D341Med (cell line): ENCODE measurements around the gene ZNF683.
"Not testable (repeated sequence)": the region's sequence is repeated elsewhere in the genome, so short reads cannot be mapped to it uniquely, and the experiment has no call there.

Source experiments
- DNase-seq: peaks from one replicate; pipeline ENCODE4 v3.0.0; 2012; ENCODE audit warnings: low spot score

The ZNF683 gene

DNA sequence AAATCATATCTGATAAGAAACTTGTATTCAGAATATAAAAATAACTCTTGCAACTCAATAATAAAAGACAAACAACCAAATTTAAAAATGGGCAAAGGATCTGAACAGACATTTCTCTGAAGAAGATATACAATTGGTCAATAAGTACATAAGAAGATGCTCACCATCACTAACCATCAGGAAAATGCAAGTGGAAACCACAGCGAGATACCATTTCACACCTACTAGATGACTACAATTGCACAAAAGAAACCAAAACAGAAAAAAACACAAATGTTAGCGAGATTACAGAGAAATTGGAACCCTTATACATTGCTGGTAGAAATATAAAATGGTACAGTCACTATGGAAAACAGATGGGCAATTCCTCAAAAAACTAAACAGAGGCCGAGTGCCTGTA lies 11.5 kb upstream of the ZNF683 start:
- no peak for DNase-seq

DNA sequence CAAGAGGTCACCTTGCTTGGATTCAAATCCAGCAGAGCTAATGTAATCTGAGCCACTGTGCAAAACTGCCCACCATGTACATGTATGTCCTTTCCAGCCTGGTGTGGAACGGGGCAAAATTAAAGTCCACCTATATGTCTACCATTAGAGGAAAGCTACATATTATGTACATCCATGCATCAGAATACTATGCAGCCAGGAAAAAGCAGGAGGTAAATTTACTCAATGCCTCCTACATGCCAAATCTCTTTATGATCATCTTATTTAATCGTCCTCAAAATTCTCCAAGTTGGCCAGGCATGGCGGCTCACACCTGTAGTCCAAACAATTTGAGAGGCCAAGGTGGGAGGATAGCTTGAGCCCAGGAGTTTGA lies 6.3 kb upstream of the ZNF683 start:
- no peak for DNase-seq

GRCh38 chr1:26378088-26378878 lies 5.7 kb upstream of the ZNF683 start:
- no peak for DNase-seq

GRCh38 chr1:26376050-26376449 lies 3.5 kb upstream of the ZNF683 start:
- DNase-seq: no peak

GRCh38 chr1:26375081-26375480 lies 2.5 kb upstream of the ZNF683 start:
- no peak for DNase-seq

DNA sequence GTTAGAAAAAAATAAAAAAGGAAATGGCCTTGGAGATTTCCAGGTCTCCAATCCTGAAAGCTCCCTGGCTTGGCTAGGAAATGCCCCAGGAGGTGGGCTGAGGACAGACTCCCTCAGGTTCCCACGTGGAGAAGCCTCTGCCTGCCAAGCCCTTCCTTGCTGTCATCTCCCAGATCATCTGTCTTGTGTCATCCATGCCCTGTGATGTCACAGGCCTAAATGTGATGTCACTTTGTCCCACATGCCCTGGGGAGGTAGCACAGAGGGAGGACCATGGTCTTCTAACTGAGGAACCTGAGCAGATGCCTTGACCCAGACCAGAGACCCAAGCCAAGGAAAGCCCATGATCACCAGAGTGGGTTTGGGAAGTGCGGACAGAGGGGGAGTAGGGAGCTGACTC lies 1.8 kb upstream of the ZNF683 start:
- DNase-seq: not testable (repeated sequence)

DNA sequence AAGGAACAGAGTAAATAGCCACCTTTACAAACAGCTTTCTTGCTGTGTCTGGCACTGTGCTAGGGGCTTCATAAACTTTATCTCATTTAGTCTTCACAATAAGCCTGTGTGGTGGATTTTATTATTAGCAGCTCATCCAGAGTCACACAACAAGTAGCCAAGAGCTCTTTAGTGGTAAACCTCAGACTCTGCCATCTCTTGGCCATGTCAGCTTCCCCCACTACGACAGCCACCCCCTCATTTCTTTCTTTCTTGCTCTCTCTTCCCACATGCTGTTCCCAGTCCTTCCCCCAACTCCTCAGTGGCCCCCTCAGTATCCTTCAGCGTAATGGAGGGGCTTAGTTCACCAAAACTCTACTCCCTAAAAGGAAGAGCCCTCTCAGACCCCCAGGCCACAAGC lies 1.2 kb upstream of the ZNF683 start:
- no peak for DNase-seq

GRCh38 chr1:26373281-26373680 lies 731 bp upstream of the ZNF683 start:
- no peak for DNase-seq

GRCh38 chr1:26372039-26372438 lies 511 bp downstream of the ZNF683 start:
- DNase-seq: no peak

- no peak for DNase-seq
Measured at GRCh38 chr1:26370591-26371382, 1.8 kb downstream of the ZNF683 start.

DNA sequence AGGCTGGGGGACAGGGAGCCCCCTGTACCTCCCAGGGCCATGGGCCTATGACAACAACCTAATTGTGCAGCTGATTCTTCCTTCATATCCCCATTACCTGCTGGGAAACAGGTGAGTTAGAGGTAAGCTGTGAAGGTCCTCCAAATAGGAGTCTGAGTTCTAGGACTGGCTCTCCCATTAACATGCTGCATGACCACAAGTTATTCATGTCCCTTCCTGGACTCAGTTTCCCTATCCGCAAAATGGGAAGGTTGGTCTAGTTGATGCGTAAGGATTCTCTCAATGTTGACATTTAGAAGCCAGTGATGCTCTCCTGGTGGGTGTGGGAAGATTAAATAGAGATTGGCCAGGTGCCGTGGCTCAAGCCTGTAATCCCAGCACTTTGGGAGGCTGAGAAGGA lies 4.1 kb downstream of the ZNF683 start:
- no peak for DNase-seq

DNA sequence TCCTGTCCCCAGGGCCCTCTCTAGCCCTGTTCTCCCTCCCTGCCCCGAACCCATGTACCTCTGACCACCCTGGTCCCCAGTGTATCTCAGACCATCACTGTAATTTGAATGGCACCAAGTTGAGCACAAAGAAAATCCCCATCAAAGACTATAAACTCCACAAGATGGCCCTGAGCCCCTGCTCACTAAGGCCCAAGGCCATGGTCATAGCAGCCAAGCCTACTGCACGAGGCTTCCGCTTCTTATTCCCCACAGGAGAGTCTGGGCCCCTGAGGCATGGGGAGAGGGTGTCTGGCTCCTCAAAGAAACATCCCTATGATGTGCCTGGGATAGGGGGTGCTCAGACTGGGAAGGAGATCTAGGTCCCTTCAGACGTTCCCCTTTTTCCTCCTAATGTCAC lies 4.5 kb downstream of the ZNF683 start:
- DNase-seq: no peak

GRCh38 chr1:26367441-26367840 lies 5.1 kb downstream of the ZNF683 start:
- no peak for DNase-seq

GRCh38 chr1:26364956-26365355 lies 7.6 kb downstream of the ZNF683 start:
- DNase-seq: no peak

GRCh38 chr1:26363549-26364448 lies 8.8 kb downstream of the ZNF683 start:
- peak; percentile 86 for DNase-seq

- no peak for DNase-seq
Measured at GRCh38 chr1:26362331-26362730, 10.2 kb downstream of the ZNF683 start.

DNA sequence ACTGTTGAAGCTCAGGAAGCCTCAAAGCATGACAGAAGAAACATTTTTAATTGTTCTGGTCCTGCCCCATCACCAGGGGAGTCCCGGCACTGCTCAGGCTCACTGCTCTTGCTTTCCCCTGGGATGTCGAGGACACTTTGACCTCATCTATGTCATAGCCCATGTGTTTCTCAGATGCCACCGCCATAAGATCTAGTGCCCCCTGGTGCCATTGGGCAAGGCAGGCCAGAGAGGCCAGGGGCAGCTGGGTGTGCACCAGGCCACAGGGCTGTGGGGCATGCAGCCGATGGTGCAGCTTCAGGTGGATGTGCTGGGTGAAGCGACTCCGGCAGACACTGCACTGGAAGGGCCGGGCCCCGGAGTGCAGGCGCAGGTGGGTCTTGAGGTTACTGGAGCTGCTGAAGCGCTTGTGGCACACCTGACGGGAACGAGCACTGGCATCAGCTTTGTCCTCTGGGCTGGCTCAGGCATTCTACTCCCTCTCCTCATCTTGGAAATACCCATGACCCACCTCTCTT lies 10.9 kb downstream of the ZNF683 start:
- no peak for DNase-seq

DNA sequence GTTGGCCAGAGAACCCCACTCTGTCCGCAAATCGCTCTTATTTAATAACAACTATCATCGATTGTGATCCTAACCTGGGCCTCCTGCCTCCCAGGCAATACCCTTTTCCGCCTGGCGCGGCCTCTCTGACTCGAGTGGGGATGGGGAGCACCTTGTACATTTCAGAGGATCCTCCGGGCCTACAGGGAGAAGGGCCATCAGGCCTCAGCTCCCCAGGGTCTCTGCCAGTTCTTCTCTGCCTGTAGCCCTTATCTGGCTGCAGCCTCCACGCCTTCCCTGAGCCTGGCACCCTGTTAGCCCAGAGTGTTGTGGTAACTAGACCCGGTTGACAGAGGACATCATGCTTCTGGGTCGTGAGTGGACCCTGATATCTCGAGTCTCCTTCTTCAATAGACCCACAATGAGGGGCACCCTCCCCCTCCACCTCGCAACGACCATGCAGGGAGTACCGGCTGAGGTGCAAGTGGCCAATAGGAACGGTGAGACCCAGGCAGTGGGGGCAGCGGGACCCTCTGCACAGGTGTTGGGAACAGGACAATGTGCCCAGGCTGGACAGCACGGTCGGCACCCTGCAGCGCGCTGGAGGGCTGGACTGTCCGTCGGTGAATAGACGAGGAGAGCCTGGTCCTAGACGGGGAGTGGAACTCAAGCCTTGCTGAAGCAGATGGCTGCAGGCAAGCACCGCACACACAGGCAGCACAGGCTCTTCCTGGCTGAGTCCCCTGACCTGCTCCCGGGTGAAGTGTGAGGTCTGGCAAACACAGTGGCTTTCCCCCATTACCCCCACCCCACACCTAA lies 11.5 kb downstream of the ZNF683 start:
- DNase-seq: no peak

GRCh38 chr1:26359981-26360806 lies 12.4 kb downstream of the ZNF683 start:
- no peak for DNase-seq
